OCI-M2 (cell line): ENCODE measurements around the gene CREB5.

Experiments used
- DNase-seq: peaks from one replicate; lab custom pipeline; 2025; ENCODE audit not compliant: unreplicated experiment; lab: John Stamatoyannopoulos, UW

Gene CREB5

DNA sequence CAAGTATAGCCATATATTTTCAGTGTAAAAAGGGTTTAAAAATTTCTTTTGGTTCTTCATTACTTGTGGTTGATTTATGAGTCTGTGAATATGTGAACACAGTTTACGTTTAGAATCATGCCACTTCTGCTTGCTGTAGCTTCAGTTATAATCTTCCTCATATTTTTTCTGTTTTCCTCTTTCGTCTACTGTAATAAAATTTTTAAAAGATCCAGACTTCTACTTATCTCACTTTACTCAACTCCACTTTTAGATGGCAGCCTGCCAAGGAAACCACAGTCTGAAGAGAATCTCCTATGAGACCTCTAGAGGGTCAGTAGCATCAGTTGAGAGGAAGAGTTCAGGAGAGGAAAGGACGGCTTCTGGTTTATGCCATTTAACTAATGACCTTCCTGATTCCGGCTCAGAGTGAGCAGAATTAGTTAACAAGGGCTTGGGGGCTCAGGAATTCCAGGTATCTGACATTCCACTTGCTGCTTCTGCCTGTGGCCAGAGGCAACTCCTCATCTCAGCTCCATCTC, 21.4 kb downstream of the CREB5 start:
- DNase-seq, result no peak

DNA sequence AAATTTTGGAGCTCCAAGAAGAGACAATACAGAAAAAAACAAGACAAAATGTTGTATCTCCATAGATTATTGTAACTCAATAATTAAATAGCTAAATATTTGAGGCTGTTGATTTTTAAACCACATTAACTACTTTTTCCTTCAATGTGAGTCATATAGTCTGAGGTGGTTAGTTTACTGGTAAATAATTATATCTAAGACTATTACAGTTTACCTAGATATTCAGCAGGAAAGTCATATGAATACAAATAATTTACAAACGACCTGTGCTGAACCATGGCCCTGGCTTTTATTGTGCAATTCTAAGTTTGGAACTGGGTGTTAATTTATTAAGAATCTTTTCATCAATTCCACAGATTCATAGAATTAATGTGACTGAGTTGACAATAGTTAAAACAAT, 22.2 kb downstream of the CREB5 start:
- DNase-seq, result no peak

DNA sequence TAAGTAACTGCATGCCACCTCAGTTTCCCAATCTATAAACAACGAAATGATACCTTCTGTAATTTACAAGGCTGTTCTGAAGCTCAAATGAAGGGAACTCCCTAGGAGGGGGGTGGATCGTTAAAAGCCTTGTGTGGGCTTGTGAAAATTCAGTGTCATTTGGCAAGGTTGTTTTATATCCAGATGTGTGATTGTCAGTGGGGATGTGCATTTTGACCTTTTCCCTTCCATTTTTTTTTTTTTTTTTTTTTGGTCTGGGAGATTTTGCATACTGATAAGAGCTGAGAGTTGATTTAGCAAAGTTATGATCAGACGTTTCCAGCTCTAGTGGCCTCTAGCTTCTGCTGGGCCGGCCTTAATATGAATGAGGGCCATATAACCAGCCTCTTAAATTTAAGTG, 22.8 kb downstream of the CREB5 start:
- no peak for DNase-seq

DNA sequence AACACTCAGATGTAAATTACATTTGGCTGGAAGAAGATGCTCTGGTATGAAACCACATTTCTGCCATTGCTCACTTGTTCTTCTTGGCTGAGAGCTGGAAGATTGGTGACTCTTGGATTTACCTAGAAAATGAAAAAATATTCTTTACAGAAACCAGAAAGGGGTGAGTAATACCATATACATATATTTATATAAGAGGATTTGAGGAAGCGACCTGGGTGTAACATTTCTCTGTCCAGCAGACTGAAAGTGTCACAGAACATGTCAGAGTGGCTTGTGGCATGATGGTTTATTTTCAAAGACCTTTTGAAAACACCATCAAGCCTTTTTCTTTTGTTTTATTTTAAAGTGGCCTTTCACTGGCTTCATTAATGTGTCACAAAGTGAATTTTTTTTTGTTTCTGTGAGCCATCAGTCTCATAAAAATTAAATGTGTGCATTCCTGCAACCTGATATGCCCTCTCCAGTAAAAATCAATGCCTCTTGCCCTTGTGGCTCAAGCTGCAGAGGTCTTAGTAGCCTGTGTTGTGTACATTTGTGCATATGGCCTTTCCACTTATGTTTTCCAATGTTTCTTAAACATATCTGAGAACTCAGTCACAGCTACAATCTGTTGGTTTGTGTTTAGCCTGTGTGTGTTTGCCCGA, 23.5 kb downstream of the CREB5 start:
- no peak for DNase-seq

DNA sequence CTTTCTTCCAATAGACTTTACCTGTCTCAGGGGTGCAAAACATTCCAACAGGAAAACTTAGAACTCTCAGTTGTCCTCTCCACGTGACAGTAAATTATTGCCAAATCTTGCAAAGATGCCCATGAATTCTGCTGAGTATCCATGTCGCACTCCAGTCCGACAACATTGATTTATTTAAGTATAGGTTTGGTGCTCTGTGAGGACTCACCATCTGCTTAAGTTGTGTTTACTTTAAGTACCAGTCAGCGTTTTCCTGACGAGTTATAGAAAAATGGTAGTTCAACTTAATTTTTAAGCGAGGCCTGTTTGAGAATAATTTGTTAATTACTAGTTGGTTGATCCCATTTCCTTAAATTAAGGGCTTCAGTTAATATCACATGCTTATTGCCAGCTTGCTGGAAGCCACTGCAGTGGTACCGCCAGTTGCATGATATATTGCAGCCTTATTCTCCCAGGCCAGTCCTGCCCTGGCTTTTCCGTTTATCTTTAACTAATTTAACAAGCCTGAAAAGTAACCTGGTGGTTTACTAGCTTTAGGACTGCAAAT, 27.8 kb downstream of the CREB5 start:
- no peak for DNase-seq

DNA sequence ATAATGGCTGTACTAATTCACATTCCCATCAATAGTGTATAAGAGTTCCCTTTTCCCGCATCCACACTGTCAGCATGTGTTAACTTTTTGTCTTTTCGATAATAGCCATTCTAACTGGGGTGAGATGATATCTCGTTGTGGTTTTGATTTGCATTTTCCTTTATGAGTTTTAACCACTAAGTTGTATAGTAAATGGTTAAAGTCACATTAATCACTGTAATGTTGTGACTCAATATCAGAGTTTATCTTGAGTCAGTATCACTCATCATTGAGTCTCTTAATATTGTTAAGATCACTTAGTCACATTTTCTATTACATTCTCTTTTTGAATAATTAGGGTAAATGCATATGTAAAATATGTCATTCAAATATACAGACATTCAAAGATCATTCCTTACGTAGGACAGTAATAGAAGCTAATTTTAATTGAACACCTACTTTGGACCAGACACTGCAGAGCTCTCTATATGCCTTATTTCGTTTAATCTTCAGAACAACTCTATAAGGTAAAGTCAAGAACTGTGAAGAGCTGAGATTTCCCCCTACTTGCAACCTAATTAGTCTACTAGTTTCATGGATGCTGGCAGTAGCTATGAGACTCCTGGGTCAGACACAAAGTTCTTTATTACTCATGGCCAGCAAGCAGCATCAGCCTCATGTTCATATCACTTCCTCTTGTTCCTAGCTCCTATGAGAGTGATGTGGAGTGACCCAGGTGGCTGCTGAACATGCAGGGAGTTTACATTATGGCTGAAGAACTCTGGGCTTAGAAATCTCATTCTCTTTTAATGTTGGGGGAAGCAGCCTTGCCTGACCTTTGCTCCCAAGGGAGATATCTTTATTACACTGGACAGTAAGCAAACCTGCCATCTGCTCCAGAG, 30.5 kb downstream of the CREB5 start:
- DNase-seq, result no peak

DNA sequence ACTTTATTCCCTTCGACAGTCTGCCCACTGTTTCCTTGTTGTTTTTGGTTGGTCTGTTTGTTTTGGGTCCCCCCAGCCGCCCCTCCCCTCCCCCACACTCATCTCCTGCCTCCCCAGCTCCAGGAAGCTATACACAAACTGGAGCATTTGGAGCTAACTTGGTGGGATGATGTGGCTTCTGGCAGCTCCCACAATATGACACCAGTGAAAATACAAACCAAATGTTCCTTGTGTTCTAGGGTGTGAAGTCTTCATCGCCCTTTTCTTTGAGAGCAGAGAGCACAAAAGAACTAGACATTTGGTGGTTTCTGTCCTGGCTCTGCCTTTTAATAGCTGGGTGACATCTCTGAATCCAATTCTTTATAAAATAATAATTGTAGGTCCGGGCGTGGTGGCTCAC, 33.8 kb downstream of the CREB5 start:
- no peak for DNase-seq

DNA sequence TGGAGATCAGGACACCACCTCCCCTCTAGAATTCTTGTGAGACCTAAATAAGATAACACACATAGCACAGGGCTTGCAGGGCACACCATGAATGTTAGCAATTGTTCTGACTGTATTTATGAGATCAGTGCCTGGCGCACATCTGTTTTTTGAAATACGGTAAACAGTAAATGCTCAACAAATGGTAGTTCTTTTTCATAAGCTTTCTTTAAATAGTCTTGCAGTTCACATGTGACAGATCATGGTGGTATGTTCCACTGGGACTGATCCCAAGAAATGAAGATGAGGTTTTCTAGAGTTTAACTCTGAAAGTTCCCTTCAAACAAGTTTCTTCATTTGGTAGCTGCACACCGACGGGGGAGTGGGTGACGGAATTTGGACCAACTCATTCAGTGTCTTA, 34.8 kb downstream of the CREB5 start:
- DNase-seq, result no peak

DNA sequence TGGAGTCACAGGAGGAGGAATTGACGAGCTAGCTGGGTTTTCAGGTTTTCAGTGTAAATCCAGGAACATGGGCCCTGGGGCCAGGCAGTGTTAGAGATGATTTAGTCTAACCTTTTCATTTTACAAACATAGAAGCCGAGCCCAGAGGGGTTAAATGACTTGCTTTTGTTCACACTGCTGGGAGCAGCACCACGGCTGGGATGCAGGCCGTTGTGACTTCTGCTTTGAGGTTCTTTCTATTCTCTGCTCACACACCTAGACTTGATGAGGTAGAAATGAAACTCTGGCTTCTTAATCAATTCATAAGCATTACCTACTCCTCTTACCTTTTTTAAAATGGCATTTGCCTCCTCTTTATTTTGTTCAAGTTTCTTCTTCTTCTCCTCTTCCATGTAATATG, 36.4 kb downstream of the CREB5 start:
- DNase-seq, result no peak

DNA sequence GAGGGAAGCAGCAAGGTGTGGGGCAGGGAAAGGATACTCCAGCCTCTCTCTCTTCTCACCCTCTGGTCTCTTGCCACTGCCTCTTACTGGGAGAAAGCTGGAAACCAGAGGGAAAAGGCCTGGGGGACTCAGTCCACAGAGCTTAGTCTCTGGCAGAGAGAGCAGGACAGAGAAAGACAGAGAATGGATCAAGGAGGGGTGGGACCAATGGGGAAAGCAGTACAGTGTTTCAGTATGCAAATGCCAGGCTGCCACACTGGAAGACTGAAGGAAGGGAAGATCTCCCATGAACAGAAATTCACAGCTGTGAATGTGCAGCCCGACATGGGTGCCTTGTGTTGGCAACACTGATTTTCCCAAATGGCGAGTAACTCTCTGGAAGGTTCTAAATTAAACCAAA, 40.4 kb downstream of the CREB5 start:
- DNase-seq, result no peak

DNA sequence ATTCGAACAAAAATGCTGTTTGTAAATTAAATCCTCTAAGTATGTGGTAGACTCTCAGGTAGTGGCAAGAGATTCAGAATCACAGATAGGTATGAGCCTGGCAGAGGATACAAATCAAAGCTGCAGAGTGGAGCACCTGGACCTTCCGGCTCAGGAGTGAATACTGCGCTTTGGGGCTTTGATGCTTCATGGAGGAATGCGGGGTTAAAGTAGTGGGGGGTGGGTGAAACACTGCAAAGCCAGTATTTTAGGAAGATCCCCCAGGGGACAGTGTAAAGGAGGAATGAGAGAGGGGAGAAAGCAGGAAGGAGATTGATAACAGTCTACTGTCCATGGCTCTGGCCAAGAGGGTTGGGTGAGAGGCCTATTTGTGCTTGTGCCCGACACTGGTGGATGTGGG, 43.2 kb downstream of the CREB5 start:
- no peak for DNase-seq

DNA sequence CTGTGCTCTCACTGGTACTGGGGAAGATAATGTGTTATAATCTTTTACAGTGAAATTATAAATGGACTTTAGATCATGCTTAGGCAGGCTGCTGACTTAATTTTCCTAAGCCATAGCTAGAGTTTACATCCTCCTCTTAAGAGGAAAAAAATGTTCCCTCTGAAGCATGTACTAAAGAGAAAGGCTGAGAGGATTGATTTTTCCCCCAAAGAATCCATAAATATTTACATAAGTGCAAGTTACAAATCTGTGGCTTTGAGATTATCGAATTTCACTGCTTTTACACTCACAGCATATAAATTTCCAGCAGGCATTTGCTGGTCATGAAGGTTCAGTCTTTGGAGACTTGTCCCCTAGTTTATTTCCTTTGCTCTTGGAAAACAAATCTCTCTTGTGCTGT, 43.7 kb downstream of the CREB5 start:
- DNase-seq, result no peak

DNA sequence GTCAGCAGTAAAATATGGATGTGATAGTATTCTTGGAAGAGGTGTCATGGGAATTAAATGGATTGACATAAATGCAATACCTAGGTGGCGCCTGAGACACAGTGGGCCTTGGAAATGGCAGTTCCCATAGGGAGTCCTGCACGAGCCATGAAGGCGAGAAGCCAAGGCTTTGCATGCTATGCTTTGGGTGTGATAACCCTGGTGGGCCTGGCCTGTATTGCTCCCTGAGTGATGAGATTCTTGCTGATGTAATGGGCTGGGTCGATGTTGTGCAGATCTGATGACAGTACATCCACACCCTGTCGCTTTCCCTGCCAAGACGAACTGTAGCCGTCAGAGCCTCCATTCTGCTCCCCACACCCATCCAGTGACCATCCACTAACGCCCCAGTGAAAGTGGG, 46.4 kb downstream of the CREB5 start:
- no peak for DNase-seq

DNA sequence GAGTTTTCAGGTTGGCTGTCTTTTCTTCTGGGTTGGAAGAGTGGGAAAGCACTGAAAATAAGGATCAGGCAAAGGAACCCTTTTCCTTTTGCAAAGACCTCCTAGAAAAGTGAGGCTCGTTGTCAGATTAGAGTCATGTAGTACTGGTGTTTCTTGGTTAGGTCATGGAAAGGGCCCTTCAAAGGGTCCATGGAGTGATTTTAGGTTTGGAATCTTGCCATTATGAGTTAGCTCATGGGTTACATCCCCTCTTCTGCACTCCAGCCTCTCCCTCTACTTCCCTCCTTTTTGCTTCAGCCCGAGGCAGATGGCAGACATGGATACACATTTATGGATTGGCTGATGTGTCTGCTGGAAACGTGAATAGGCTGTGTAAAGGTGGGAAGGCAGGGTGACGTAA, 47.0 kb downstream of the CREB5 start:
- no peak for DNase-seq

DNA sequence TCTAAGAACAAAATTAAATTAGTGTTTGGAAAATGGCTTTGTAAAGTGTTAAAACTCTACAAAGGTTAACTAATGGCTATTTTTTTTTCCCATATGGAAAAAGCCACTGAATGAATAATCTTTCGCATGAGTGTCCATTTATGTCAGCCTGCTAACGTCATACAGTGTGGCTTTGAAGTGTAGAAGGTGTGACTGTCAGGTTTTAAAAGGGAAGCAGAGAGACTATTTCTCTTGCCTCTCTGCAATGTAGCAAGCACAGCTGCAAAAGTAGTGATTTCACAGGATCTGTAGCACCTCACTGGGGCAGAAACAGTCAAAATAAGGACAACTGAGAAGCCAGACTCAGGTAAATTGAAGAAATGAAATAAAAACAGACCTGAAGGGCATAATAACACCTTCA, 53.4 kb downstream of the CREB5 start:
- no peak for DNase-seq

DNA sequence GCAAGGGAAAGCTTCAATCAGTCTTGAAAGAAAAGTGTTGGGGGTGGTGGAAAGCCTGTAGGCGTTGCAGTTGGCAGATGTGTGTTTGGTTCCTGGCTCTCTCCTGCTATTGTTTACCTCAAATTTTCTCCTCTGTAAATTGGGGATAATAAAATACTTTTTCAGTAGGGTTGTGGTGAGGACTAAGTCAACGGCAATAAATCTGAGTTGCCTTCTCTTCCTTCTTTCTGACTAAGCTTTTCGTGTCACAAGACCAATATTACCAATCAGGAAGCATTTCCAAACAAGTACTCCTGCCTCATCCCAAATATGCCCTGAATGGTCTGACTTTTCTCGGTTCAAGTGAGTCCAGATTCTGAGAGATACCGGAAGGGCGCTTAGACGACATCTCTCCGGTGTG, 54.0 kb downstream of the CREB5 start:
- no peak for DNase-seq

DNA sequence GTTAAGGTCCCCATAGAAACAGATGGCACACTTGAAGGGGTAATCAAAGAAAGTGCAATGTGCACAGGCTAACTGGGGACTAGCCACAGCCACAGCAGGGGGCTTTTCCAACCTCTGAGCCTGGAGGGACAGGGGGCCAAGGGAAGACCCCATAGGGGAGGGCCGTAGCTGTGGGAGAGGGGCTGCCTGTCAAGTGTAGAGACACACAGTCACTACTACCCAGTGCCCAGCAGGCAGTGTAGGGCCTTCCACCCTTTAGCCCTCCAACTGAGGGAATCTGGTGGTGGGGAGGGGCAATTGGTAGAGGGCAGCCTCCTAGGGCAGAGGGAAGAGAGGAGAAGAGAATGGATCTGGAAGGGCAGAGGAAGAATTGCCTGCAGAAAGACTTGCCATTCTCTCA, 54.6 kb downstream of the CREB5 start:
- DNase-seq, result no peak

DNA sequence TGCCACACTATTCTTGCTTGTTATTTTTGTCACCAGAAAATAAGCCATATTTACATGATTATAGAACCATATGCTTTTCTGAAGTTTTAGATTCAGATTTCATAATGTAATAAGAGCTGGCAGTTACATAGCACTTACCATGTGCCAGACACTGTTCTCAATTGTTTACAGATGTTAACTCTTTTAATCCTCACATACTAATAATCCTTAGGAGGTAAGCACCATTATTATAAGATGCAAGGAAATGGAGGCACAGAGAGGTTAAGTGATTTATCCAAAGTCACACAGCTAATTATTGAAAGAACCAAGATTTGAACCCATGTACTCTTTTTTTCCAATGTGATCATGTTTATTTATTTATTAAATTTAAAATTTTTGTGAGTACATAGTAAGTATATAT, 57.2 kb downstream of the CREB5 start:
- no peak for DNase-seq

DNA sequence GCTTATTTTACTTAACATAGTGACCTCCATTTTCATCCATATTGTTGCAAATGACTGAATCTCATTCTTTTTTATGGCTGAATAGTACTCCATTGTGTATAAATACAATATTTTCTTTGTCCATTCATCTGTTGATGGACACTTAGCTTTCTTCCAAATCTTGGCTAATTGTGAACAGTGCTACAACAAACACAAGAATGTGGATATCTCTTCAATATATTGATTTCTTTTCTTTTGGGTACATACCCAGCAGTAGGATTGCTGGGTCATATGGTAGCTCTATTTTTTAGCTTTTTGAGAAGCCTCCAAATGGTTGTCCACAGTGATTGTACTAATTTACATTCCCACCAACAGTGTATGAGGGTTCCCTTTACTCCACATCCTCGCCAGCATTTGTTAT, 58.0 kb downstream of the CREB5 start:
- no peak for DNase-seq

DNA sequence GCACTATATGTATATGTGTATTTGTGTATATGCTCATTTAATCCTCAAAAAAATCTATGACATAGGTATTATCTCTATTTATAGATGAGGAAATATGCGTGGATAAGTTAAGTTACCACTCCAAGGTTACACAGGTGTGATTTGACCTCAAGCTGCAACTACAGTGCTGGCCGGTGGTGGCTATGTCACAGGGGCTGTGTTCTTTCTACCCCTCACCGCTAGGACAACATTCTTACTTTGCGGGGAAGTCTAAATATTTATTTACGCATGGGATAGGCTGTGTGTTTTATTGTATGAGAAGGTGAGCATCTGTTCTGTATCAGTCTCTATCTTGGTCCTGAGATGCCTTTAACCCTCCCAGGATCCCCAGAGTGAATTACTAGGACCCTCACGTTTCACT, 60.0 kb downstream of the CREB5 start:
- DNase-seq, result no peak

DNA sequence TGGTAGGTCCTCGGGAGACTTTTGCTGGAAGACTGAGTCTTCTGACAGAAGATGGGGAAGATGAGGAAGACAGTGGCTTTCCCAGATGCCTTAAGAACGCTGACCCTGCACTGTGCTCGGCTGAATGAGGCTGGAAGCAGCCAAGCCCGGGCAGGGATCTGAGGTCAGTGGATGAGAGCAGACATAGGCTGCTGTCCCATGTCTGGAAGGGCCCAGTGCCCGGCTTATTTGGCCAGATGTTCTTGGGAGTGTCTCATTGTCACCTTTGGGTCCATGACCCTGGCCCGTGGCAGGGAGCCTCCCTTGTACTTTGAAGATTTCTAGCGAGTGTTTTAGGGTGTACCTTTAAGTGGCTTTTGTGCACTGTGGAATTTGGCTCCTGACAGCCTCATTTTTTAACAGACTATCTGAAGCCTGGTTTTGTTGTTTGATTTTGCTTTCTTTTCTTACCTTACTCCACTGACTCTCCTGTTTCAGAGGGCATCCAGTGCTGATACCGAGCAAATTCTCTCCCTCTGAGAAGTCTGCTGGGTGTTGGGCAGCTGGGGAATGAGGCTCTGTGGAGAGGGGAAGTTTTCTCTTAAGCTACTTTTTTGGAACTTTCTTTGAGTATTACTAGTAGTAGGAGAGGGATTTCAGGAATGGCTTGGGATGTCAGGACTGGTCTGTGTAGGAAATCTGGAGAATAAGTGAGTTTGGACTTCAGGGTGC, 61.4 kb downstream of the CREB5 start:
- no peak for DNase-seq

DNA sequence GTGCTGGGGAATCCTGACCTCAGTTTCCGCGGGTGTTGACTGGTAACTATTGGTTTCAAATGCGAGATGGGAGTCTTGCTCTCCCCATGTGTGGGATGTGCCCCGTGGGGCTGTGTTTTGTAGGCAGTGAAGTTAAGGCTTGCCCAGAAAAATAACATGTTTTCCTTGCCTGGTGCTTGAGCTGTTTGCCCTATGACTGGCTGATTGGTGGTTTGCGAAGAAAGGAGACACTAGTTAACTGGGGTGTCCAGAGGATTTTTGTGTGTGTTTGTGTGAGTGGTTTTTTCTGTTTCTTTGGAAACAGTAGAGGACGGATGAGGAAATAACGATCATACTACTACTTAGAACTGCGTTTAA, 61.9 kb downstream of the CREB5 start:
- no peak for DNase-seq
